Tibial nerve (tissue), 4 donors: ENCODE data around the gene LCN10. TPM values are rescaled to one million over a fixed set of nuclear protein-coding genes. Genes with fewer than 3 reads are reported as not detected.

Source experiments
- DNase-seq, 2 donors: peaks; one replicate each; pipeline ENCODE4 v3.0.0-alpha.2; 2019; ENCODE audit warnings: low spot score in 2 of 2
- H3K27ac ChIP-seq, 4 donors: fragments of 200-600 bp; sonication (generic) in 3 of 4; one replicate each; pipeline ENCODE4 v1.5.1; 2017 to 2019; ENCODE audit warnings: mild to moderate bottlenecking in 1 of 4
- H3K27me3 ChIP-seq, 2 donors: fragments of 200-600 bp; sonication (generic) in 1 of 2; one replicate each; pipeline versions ENCODE4 v1.5.1 to v1.6.0; 2017 to 2019
- H3K36me3 ChIP-seq, 3 donors: fragments of 200-600 bp; sonication (generic); one replicate each; pipeline ENCODE4 v1.5.1; 2018 to 2019
- H3K4me1 ChIP-seq, 4 donors: fragments of 200-600 bp; sonication (generic) in 3 of 4; one replicate each; pipeline ENCODE4 v1.5.1; 2017 to 2019
- H3K4me3 ChIP-seq, 4 donors: fragments of 200-600 bp; sonication (generic) in 3 of 4; one replicate each; pipeline ENCODE4 v1.5.1; 2017 to 2019; ENCODE audit warnings: mild to moderate bottlenecking in 1 of 4, moderate library complexity in 1 of 4
- H3K9me3 ChIP-seq, 4 donors: fragments of 200-600 bp; sonication (generic) in 3 of 4; one replicate each; pipeline ENCODE4 v1.5.1; 2017 to 2019
- CTCF ChIP-seq, 5 experiments: fragments of 200-600 bp in 3 of 5; fragments of 450-650 bp in 2 of 5; sonication (generic) in 3 of 5; IDR thresholded peaks; one replicate each; pipeline ENCODE4 v1.5.1; 2016 to 2019; ENCODE audit warnings: antibody characterized with exemption in 5 of 5, mild to moderate bottlenecking in 3 of 5, moderate library complexity in 2 of 5
- EP300 ChIP-seq, 2 donors: sonication (generic); formaldehyde crosslinking; IDR thresholded peaks; one replicate each; pipeline ENCODE4 v1.6.1; 2017; ENCODE audit warnings: antibody characterized with exemption in 2 of 2, mild to moderate bottlenecking in 1 of 2
- POLR2A ChIP-seq, 2 donors: fragments of 450-650 bp; IDR thresholded peaks; one replicate each; pipeline ENCODE4 v1.6.1; 2017; ENCODE audit warnings: antibody characterized with exemption in 2 of 2, mild to moderate bottlenecking in 2 of 2, moderate library complexity in 2 of 2
- WGBS, 2 donors: methylation state at CpG; one replicate each; pipeline ENCODE4 v1.1.5; 2018; 5-methylcytosine and 5-hydroxymethylcytosine counted together
- total RNA-seq, 4 donors: library from RNA; depleted of rRNA; stranded (reverse); fragments of >200 nt; gene quantifications; one replicate each; pipeline ENCODE4 v1.1.0, GENCODE V29; 2016

The LCN10 gene
- total RNA-seq, 4 donors from 2014 or later = 7.6 to 47.5 (median 17.4) TPM

- WGBS, 2 donors = 63 to 92% methylated on average over 8 to 32 of the region's 32 CpGs
- Histone ChIP-seq H3K4me1 (peaks cover 0 to 83% (median 30%) of the 10 kb centered on the region in 4 donors), H3K36me3 (peaks cover 0 to 61% (median 21%) of the 10 kb centered on the region in 3 donors), H3K9me3 (no peaks in the 10 kb centered on the region), H3K27me3 (no peaks in the 10 kb centered on the region), H3K27ac (no peak overlapping the region), H3K4me3 (no peak overlapping the region)
- DNase-seq = no peak
- no peak for TF ChIP-seq CTCF (IDR thresholded peaks at IDR 0.05)
- no peak for TF ChIP-seq POLR2A (IDR thresholded peaks at IDR 0.05)
- TF ChIP-seq EP300 (IDR thresholded peaks at IDR 0.05) = no peak
Measured at GRCh38 chr9:136723362-136723976, 19.3 kb downstream of the LCN10 start.

GRCh38 chr9:136722969-136723356 is 19.8 kb downstream of the LCN10 start:
- Histone ChIP-seq H3K4me3 (no peak overlapping the region), H3K9me3 (no peaks in the 10 kb centered on the region), H3K27me3 (no peaks in the 10 kb centered on the region), H3K27ac (no peak overlapping the region), H3K36me3 (peaks cover 0 to 61% (median 21%) of the 10 kb centered on the region in 3 donors), H3K4me1 (peaks cover 0 to 81% (median 30%) of the 10 kb centered on the region in 4 donors)
- 85 to 88% methylated on average over 19 to 22 of the region's 24 CpGs for WGBS, 2 donors
- DNase-seq = no peak
- TF ChIP-seq CTCF (IDR thresholded peaks at IDR 0.05) = no peak
- TF ChIP-seq EP300 (IDR thresholded peaks at IDR 0.05) = no peak
- TF ChIP-seq POLR2A (IDR thresholded peaks at IDR 0.05) = no peak

- H3K27me3 ChIP-seq = peaks cover 0 to 4% of the 10 kb centered on the region in 2 donors
- no peak overlapping the region for H3K4me3 ChIP-seq
- H3K4me1 ChIP-seq = peaks cover 0 to 78% (median 29%) of the 10 kb centered on the region in 4 donors
- peaks cover 0 to 61% (median 21%) of the 10 kb centered on the region in 3 donors for H3K36me3 ChIP-seq
- TF ChIP-seq CTCF (IDR thresholded peaks at IDR 0.05) = no peak
- no peak for TF ChIP-seq POLR2A (IDR thresholded peaks at IDR 0.05)
- no peak for TF ChIP-seq EP300 (IDR thresholded peaks at IDR 0.05)
- 78 to 80% methylated on average over 20 to 22 of the region's 31 CpGs for WGBS, 2 donors
- no peaks in the 10 kb centered on the region for H3K9me3 ChIP-seq
- DNase-seq = no peak
- H3K27ac ChIP-seq = no peak overlapping the region
Measured at GRCh38 chr9:136722093-136722968, 20.4 kb downstream of the LCN10 start.

DNA sequence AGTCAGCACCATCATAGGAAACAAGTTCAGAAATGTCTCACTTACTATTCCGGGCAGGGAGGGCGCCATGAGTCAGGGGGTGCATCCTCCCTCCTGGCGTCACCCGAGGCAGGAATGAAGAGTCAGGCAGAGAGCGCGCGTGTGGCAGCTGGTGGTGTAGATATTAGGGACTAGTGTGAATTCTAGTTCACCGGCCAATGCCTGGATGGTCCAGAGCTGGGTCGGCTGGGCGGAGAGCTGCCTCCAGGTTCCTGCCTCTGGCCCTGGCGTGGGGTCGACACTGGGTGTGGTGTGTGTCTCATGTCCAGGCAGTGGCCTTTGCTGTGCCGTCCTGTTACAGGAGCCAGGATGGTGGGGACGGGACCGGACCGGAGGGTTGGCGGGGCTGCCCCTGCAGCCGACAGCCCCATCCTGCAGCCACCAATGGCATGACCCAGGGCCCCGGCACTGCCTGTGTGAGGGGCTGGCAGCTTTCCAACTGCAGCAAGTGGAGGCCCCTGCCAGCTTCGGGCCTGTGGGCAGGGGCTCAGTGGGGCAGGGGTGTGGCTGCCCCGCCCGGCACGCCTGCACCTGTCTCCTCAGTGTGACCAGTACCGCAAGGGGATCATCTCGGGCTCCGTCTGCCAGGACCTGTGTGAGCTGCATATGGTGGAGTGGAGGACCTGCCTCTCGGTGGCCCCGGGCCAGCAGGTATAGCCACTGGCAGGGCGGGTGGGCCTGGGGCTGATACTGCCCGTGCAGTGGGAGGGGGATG is 21.2 kb downstream of the LCN10 start:
- H3K9me3 ChIP-seq = no peaks in the 10 kb centered on the region
- peaks cover 0 to 58% (median 21%) of the 10 kb centered on the region in 3 donors for H3K36me3 ChIP-seq
- WGBS, 2 donors = 67 to 76% methylated on average over 20 to 27 of the region's 30 CpGs
- peaks cover 0 to 6% of the 10 kb centered on the region in 2 donors for H3K27me3 ChIP-seq
- H3K4me1 ChIP-seq = peaks cover 0 to 70% (median 22%) of the 10 kb centered on the region in 4 donors
- TF ChIP-seq CTCF (IDR thresholded peaks at IDR 0.05) (no peak), POLR2A (IDR thresholded peaks at IDR 0.05) (no peak), EP300 (IDR thresholded peaks at IDR 0.05) (no peak)
- no peak overlapping the region for H3K27ac ChIP-seq
- H3K4me3 ChIP-seq = no peak overlapping the region
- no peak for DNase-seq
